Amniotic stem cell (primary cell): ENCODE measurements around the gene JMJD4.
"Not testable (repeated sequence)": the region's sequence is repeated elsewhere in the genome, so short reads cannot be mapped to it uniquely, and the experiment has no call there.

Source experiments
- DNase-seq: peaks from one replicate; lab custom pipeline; 2025; lab: John Stamatoyannopoulos, UW

The JMJD4 gene

GRCh38 chr1:227733309-227733705 lies 1.8 kb downstream of the JMJD4 start:
- DNase-seq, result no peak

- DNase-seq, result no peak
Observed at GRCh38 chr1:227732586-227733308, 2.4 kb downstream of the JMJD4 start.

GRCh38 chr1:227731696-227732585 lies 3.2 kb downstream of the JMJD4 start:
- DNase-seq, result no peak

GRCh38 chr1:227731241-227731677 lies 3.8 kb downstream of the JMJD4 start:
- no peak for DNase-seq

- DNase-seq, result no peak
Observed at GRCh38 chr1:227730630-227731151, 4.4 kb downstream of the JMJD4 start.

- peak; percentile 5 for DNase-seq
Observed at GRCh38 chr1:227729881-227730629, 5.0 kb downstream of the JMJD4 start.

- DNase-seq, result no peak
Observed at GRCh38 chr1:227729144-227729880, 5.8 kb downstream of the JMJD4 start.

GRCh38 chr1:227728892-227729143 lies 6.3 kb downstream of the JMJD4 start:
- DNase-seq, result no peak

- DNase-seq, result peak; percentile 3
Observed at GRCh38 chr1:227728059-227728891, 6.8 kb downstream of the JMJD4 start.

GRCh38 chr1:227726924-227727599 lies 8.0 kb downstream of the JMJD4 start:
- no peak for DNase-seq

GRCh38 chr1:227726318-227726717 lies 8.8 kb downstream of the JMJD4 start:
- DNase-seq, result no peak

- no peak for DNase-seq
Observed at GRCh38 chr1:227725046-227725445, 10.1 kb downstream of the JMJD4 start.

- no peak for DNase-seq
Observed at GRCh38 chr1:227723474-227723873, 11.6 kb downstream of the JMJD4 start.

GRCh38 chr1:227718932-227719331 lies 16.2 kb downstream of the JMJD4 start:
- DNase-seq, result no peak

- no peak for DNase-seq
Observed at GRCh38 chr1:227712648-227713047, 22.5 kb downstream of the JMJD4 start.

- DNase-seq, result not testable (repeated sequence)
Observed at GRCh38 chr1:227710474-227710873, 24.6 kb downstream of the JMJD4 start.

- no peak for DNase-seq
Observed at GRCh38 chr1:227709451-227709850, 25.7 kb downstream of the JMJD4 start.

- DNase-seq, result no peak
Observed at GRCh38 chr1:227707846-227708245, 27.3 kb downstream of the JMJD4 start.

- DNase-seq, result not testable (repeated sequence)
Observed at GRCh38 chr1:227701631-227702030, 33.5 kb downstream of the JMJD4 start.

GRCh38 chr1:227697321-227697864 lies 37.7 kb downstream of the JMJD4 start:
- DNase-seq, result no peak
